Upper lobe of left lung (tissue), 6 donors: ENCODE data around the gene TOP1. TPM values are rescaled to one million over a fixed set of nuclear protein-coding genes. Genes with fewer than 3 reads are reported as not detected.
"Not testable (repeated sequence)": the region's sequence is repeated elsewhere in the genome, so short reads cannot be mapped to it uniquely, and the experiment has no call there.

ENCODE experiments used
- ATAC-seq, 2 donors: fragments of 200-7000 bp; cut with Tn5 transposase; one replicate each; pipeline ENCODE4 v1.9.1; 2022; ENCODE audit warnings: mild to moderate bottlenecking in 2 of 2, moderate library complexity in 2 of 2; ENCODE audit not compliant: low FRiP score in 2 of 2
- DNase-seq, 2 donors: peaks; one replicate each; pipeline ENCODE4 v3.0.0-alpha.2; 2019 to 2020
- H3K27ac ChIP-seq, 4 donors: fragments of 200-600 bp; sonication (generic); one replicate each; pipeline ENCODE4 v1.5.1; 2016 to 2019
- H3K27me3 ChIP-seq, 4 donors: fragments of 200-600 bp; sonication (generic); one replicate each; pipeline ENCODE4 v1.5.1; 2017 to 2019
- H3K36me3 ChIP-seq, 4 donors: fragments of 200-600 bp; sonication (generic); one replicate each; pipeline ENCODE4 v1.5.1; 2016 to 2019
- H3K4me1 ChIP-seq, 4 donors: fragments of 200-600 bp; sonication (generic); one replicate each; pipeline ENCODE4 v1.5.1; 2018 to 2019
- H3K4me3 ChIP-seq, 4 donors: fragments of 200-600 bp; sonication (generic); one replicate each; pipeline ENCODE4 v1.5.1; 2017 to 2019; ENCODE audit warnings: mild to moderate bottlenecking in 2 of 4, moderate library complexity in 1 of 4
- H3K9me3 ChIP-seq, 4 donors: fragments of 200-600 bp; sonication (generic); one replicate each; pipeline ENCODE4 v1.5.1; 2018 to 2019
- EP300 ChIP-seq, 4 donors: sonication (generic); formaldehyde crosslinking; IDR thresholded peaks; one replicate each; pipeline ENCODE4 v1.5.1; 2017; ENCODE audit warnings: antibody characterized with exemption in 4 of 4, control low read depth in 2 of 4
- POLR2A ChIP-seq, 4 donors: fragments of 450-650 bp; IDR thresholded peaks; one replicate each; pipeline ENCODE4 v1.5.1; 2016 to 2017; ENCODE audit warnings: antibody characterized with exemption in 4 of 4, mild to moderate bottlenecking in 2 of 4
- POLR2AphosphoS5 ChIP-seq, 2 donors: sonication (generic); formaldehyde crosslinking; IDR thresholded peaks; one replicate each; pipeline ENCODE4 v1.5.1; 2017; ENCODE audit warnings: antibody characterized with exemption in 2 of 2
- WGBS, 2 donors: methylation state at CpG; one replicate each; pipeline ENCODE4 v1.1.5; 2017 to 2018; 5-methylcytosine and 5-hydroxymethylcytosine counted together
- total RNA-seq, 6 donors: library from RNA; depleted of rRNA in 4 of 6; stranded (reverse); fragments of >200 nt in 4 of 6; gene quantifications; one replicate each; pipeline versions ENCODE4 v1.1.0 to v1.2.1, GENCODE V29; 2016 to 2021
- TF ChIP-seq, protein P1 (sequence below), 6 experiments: fragments of 450-650 bp in 4 of 6; fragments of 200-600 bp in 2 of 6; sonication (generic) in 2 of 6; IDR thresholded peaks; one replicate each; pipeline ENCODE4 v1.5.1; 2016 to 2019; ENCODE audit warnings: antibody characterized with exemption in 6 of 6
- donor health status: DM: no; HTN: no; CAD: no; lungs with moderate emphysema.
- donor health status: DM: no; HTN: yes; CAD: no; lungs with severe emphysema.

Gene TOP1
- total RNA-seq, 6 donors from 2014 or later: 39.8 to 94.2 (median 49.0) TPM

DNA sequence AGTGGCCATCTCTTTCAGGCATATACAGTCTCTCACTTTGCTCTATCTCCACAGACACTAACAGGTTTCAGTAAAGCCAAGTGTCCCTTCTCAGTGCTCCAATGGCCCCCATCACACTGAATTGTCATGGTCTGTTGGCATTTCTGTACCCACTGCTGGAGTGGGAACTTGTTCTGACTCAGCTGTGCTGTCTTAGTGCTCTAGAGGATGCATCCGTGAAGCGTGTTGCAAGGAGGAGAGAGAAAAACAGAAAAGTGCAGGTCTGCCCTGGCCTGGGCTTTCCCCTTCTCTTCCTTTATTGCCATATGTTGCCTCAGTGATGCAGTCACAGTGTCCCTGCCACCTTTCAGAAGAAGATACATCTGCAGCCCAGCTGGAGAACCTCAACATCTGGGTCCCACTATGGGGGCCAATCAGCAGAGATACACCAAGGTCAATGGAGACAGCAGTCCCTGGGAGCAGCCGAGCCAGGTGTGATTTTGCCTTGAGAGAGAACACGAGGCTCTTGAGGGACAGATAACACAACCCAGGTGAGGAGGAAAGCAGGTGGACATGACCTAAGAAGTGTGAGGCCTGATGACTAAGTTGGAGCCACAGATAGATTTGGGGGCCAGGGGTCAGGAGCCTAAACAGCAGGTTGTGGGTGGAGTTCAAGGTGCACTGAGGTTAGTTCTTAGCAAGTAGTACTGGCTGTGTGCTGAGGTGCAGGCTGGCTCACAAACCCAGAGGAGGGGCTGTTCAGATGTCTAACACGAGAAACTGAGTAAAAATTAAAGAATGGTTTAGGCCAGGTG lies 103.2 kb downstream of the TOP1 start:
- TF ChIP-seq POLR2AphosphoS5 (IDR thresholded peaks at IDR 0.05) (no peak), EP300 (IDR thresholded peaks at IDR 0.05) (no peak), POLR2A (IDR thresholded peaks at IDR 0.05) (no peak)
- TF ChIP-seq, protein P1, sequence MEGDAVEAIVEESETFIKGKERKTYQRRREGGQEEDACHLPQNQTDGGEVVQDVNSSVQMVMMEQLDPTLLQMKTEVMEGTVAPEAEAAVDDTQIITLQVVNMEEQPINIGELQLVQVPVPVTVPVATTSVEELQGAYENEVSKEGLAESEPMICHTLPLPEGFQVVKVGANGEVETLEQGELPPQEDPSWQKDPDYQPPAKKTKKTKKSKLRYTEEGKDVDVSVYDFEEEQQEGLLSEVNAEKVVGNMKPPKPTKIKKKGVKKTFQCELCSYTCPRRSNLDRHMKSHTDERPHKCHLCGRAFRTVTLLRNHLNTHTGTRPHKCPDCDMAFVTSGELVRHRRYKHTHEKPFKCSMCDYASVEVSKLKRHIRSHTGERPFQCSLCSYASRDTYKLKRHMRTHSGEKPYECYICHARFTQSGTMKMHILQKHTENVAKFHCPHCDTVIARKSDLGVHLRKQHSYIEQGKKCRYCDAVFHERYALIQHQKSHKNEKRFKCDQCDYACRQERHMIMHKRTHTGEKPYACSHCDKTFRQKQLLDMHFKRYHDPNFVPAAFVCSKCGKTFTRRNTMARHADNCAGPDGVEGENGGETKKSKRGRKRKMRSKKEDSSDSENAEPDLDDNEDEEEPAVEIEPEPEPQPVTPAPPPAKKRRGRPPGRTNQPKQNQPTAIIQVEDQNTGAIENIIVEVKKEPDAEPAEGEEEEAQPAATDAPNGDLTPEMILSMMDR (IDR thresholded peaks at IDR 0.05): no peak
- Histone ChIP-seq H3K9me3 (no peaks in the 10 kb centered on the region), H3K27me3 (no peaks in the 10 kb centered on the region), H3K4me3 (no peak overlapping the region), H3K4me1 (peaks cover 6 to 16% (median 12%) of the 10 kb centered on the region in 4 donors), H3K27ac (no peak overlapping the region), H3K36me3 (peaks cover 0 to 3% (median 0%) of the 10 kb centered on the region in 4 donors)
- DNase-seq: no peak
- 80% methylated on average over 5 of the region's 5 CpGs for WGBS, 2 donors
- ATAC-seq: no peak

DNA sequence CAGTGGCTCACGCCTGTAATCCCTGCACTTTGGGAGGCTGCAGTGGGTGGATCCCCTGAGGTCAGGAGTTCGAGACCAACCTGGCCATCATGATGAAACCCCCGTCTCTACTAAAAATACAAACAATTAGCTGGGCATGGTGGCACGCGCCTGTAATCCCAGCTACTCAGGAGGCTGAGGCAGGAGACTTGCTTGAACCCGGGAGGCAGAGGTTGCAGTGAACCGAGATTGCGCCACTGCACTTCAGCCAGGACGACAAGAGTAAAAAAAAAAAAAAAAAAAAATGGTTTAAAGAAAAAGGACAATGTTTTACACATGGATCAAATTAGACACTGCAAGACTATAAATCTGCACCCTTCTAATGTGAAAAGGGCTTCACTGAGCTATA lies 103.8 kb downstream of the TOP1 start:
- H3K27ac ChIP-seq, H3K27me3 ChIP-seq, H3K4me3 ChIP-seq, ATAC-seq, H3K36me3 ChIP-seq, DNase-seq, H3K9me3 ChIP-seq: not testable (repeated sequence)
- peaks cover 6 to 16% (median 12%) of the 10 kb centered on the region in 4 donors for H3K4me1 ChIP-seq
- WGBS, 2 donors: 78 to 83% methylated on average over 9 of the region's 9 CpGs

GRCh38 chr20:41133709-41134361 lies 105.2 kb downstream of the TOP1 start:
- H3K4me1 ChIP-seq: peaks cover 7 to 23% (median 16%) of the 10 kb centered on the region in 4 donors
- DNase-seq (no peak), ATAC-seq (no peak)
- H3K4me3 ChIP-seq: no peak overlapping the region
- H3K9me3 ChIP-seq: no peaks in the 10 kb centered on the region
- no peak overlapping the region for H3K27ac ChIP-seq
- H3K36me3 ChIP-seq: no peaks in the 10 kb centered on the region
- WGBS, 2 donors: 80 to 81% methylated on average over 2 to 7 of the region's 7 CpGs
- TF ChIP-seq, protein P1 (IDR thresholded peaks at IDR 0.05): no peak
- TF ChIP-seq EP300 (IDR thresholded peaks at IDR 0.05): no peak
- no peak for TF ChIP-seq POLR2A (IDR thresholded peaks at IDR 0.05)
- no peak for TF ChIP-seq POLR2AphosphoS5 (IDR thresholded peaks at IDR 0.05)
- H3K27me3 ChIP-seq: no peaks in the 10 kb centered on the region

GRCh38 chr20:41134362-41135186 lies 106.0 kb downstream of the TOP1 start:
- no peaks in the 10 kb centered on the region for H3K9me3 ChIP-seq
- H3K4me3 ChIP-seq: no peak overlapping the region
- peaks cover 11 to 30% (median 22%) of the 10 kb centered on the region in 4 donors for H3K4me1 ChIP-seq
- no peaks in the 10 kb centered on the region for H3K36me3 ChIP-seq
- H3K27me3 ChIP-seq: no peaks in the 10 kb centered on the region
- TF ChIP-seq EP300 (IDR thresholded peaks at IDR 0.05) (no peak), POLR2AphosphoS5 (IDR thresholded peaks at IDR 0.05) (no peak), POLR2A (IDR thresholded peaks at IDR 0.05) (no peak)
- TF ChIP-seq, protein P1 (IDR thresholded peaks at IDR 0.05): no peak
- H3K27ac ChIP-seq: no peak overlapping the region
- DNase-seq (no peak), ATAC-seq (no peak)
- WGBS, 2 donors: 67 to 69% methylated on average over 9 of the region's 9 CpGs
